Activated CD4-positive, CD25-positive, alpha-beta regulatory T cell treated with anti-CD3 and anti-CD28 coated beads, Interleukin-2, amount 50 U/mL, for 72 hours (primary cell): ENCODE measurements around the gene TARP.
A peak's percentile ranks its signal among the peaks of the same experiment; 100 is the strongest.
"Not testable (repeated sequence)": the region's sequence is repeated elsewhere in the genome, so short reads cannot be mapped to it uniquely, and the experiment has no call there.

Source experiments
- DNase-seq: peaks from one replicate; pipeline ENCODE4 v3.0.0; 2021

Gene TARP

DNA sequence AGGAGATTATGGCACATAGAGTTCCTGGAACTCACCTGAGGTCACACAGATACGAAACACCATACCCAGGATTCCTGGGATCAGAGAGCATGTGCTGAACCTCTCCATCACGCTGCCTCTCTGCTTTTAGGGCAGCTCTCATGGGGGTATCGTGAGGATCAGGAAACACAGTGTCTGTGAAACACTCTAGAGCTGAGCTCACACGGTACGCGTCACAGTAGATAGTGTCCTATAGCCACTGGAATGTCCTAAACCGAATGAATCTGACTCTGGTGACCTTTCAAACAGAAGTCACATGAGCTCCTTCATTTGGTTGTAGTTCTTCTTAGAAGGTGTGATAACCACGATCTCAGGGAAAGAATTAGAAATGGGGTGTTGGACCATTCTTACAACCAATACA is 14.3 kb downstream of the TARP start:
- DNase-seq: not testable (repeated sequence)

DNA sequence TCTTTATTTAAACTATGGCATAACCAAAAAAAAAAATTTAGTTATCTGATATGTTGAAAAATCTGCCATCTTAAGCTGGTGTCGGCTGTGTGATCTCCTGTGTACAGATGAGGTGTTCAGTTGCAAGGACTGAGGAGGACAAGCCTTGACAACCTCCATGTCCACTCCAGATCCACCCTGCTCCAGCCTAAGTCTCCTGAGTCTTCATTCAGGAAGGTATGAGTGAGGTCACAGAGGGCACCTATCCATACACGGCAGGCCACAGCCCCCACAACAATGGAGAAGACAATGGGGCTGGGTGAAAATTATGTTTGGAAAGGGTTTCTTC is 16.1 kb downstream of the TARP start:
- no peak for DNase-seq

DNA sequence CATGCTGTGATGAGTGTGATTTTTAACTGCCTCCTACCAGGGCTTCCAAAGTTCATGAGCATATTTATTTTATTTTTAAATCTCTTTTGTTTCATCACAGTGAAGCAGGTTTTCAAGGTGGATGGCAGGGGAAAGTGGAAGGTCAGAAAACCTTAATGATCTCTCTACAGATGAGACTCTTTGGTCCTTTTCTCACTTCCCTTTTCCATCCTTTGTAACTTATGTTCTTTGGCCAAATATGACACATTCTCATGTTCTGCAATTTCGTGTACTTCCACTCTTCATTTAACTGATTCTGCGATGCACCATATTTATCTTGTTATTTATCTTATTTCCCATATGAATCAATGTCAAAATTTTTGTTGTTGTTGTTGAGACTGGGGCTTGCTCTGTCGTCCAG is 23.6 kb downstream of the TARP start:
- DNase-seq: not testable (repeated sequence)

DNA sequence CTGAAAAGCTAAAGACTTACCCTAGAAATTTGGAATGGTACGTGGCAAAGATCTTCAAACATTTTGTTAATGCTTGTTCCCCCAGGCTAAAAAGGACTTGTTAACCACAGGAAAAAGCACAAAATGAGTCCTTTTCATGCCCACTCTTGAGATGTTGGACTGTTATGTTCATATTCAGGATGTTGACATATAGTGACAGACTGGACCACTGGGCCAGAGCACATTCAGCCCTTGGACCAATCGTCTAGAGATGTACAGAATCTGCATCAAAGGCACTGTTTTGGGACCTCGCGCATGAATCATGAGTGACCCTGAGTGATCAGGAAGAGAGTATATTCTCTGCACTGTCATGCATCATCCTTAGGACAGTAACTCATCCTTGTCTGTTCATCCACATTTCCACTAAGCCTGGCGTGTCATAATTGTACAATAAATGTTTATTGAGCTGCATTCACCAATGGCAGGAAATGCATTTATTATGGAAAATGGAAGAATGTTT is 25.3 kb downstream of the TARP start:
- no peak for DNase-seq

DNA sequence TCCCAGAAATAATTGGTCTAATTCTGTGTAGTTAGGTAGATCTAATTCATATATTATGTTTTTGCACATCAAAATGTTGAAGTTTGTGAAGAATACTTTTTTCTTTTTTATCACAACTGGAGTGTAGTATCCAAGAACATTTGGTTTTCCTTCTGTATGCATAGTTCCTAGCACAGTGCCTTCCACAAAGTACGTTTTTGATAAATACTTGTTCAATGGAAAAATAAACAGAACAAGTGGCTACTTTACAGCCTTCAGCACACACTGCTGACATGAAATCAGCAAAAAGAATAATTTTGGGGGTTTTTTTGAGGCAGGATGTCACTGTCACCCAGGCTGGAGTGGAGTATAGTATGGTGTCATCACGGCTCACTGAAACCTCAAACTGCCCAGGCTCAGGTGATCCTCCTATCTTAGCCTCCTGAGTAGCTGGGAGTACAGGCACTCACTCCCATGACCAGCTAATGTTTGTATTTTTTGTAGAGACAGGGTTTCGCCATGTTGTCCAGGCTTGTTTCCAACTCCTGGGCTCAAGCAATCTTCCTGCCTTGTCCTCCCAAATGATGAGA is 27.9 kb downstream of the TARP start:
- DNase-seq: no peak

DNA sequence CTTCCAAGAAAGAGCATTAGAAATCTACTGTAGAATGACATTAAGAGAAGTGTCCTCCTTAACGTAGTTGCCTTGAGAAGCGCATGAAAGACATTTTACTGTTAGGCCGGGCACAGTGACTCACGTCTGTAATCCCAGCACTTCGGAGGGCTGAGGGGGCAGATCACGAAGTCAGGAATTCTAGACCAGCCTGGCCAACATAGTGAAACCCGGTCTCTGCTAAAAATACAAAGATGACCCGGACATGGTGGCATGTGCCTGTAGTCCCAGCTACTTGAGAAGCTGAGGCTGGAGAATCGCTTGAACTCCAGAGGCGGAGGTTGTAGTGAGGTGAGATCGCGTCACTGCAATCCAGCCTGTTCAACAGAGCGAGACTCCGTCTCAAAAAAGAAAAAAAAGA is 28.9 kb downstream of the TARP start:
- DNase-seq: no peak

DNA sequence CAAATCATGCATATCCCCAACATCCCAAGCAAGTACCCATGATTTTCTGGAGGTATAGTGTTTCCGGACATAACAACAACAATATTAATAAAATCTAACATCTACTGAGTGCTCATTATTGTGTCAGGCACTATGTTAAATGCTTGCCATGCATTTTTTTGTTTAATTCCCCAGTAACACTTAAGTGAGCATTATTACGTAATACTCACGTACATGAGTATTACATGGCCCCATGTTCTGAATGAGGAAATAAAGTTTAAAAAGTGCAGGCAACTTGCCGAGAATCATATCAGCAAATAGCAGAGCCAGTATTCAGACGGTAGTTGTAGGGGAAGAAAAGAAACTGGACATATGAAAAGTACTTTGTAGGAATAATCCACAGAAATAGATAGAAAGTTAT is 30.1 kb downstream of the TARP start:
- not testable (repeated sequence) for DNase-seq

DNA sequence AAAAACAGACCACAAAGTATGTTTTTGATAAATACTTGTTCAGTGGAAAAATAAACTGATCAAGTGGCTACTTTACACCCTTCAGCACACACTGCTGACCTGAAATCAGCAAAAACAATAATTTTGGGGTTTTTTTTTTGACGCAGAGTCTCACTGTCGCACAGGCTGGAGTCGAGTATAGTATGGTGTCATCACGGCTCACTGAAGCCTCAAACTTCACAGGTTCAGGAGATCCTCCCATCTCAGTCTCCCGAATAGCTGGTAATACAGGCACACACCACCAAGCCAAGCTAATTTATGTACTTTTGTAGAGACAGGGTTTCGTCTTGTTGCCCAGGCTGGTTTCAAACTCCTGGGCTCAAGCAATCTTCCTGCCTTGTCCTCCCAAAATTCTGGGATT is 30.6 kb downstream of the TARP start:
- DNase-seq: no peak

DNA sequence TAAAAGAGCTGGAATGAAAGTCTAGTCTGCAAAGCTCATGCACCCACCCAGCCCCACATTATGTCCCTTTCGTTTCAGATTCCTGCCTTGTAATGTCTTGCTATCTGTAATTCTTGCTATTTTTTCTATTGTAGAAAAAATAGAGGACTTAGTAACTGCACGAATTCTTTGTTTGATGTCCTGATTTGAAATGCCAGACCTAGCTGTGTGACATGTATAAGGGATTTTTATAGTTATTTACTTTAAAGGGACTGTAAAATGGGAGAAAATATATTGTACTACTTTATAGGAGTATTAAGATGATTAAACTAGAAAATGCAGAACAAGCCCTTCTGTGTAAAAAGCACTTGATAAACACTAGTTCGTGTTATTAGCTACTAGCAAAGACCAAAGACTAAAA is 32.4 kb downstream of the TARP start:
- DNase-seq: no peak

DNA sequence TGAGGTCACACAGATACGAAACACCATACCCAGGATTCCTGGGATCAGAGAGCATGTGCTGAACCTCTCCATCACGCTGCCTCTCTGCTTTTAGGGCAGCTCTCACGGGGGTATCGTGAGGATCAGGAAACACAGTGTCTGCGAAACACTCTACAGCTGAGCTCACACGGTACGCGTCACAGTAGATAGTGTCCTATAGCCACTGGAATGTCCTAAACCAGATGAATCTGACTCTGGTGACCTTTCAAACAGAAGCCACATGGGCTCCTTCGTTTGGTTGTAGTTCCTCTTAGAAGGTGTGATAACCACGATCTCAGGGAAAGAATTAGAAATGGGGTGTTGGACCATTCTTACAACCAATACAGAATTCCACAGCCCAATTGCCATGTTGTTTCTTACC is 34.3 kb downstream of the TARP start:
- DNase-seq: not testable (repeated sequence)

DNA sequence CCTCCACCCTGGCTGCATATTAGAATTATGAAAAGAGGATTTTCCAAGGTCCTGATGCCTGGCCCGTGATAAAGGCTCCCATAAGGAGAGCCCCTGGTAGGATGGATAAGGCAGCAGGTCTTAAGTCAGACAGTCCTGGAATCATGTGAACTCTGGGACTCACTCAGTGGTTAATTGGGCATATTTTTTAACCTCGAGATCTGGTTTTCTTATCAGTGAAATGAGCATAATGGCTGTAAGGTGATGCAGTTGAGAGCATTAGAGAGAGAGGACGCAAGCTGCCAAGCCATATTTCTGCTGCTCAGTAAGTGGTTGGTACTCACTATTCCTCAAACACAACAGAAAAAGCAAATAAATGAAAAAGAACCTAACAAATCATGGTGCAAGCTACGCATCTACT is 37.8 kb downstream of the TARP start:
- DNase-seq: no peak

DNA sequence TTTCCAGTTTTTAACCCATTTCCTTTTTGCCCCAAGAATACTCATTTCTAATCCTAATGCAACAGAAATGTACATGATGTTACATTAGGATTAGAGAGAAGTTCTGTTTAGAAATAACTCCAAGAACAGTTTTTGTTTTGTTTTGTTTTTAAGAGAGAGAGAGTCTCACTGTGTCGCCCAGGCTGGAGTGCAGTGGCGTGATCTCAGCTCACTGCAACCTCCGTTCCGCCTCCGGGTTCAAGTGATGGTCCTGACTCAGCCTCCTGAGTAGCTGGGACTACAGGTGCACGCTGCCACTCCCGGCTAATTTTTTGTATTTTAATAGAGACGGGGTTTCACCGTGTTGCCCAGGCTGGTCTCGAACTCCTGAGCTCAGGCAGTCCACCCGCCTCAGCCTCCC is 38.7 kb downstream of the TARP start:
- DNase-seq: not testable (repeated sequence)

DNA sequence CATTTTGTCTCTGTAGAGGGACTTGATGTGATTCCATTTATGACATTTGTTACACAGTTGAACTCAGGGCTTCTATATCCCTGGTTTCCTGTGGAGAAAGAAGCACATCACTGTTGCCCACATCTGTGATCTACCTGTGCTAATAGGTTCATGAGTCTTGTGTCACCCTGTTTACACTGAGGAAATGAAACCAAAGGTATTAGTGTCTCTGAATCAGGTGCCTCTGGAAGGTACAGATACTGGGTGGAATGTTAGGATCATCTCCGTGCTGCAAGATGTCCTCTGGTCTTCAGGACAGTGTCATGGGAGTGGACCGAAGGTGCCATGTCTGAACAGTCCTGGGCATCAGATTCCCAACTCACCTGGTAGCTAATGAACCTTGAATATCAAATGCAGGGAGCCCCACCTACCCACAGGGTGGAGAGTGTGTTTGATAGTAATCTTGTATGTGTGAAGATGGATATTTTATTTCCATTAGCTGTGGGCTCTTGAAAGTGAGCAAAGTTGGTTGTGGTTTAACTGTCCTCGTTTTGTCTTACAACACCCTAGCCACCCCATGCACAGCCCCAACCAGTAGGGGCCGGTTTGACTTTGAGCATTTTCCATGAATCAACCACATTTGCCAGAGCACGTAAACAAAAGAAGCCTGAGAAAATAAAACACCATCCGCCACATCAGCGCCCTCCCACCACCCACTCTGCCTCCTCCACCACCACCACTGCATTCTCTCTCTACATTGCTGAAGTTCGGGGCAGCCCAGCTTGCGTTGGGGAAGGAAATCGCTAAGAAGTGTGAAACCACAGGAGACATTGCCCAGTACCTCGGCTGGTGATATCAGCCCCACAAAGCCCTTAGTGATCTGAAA is 40.7 kb downstream of the TARP start:
- DNase-seq: peak; percentile 50

DNA sequence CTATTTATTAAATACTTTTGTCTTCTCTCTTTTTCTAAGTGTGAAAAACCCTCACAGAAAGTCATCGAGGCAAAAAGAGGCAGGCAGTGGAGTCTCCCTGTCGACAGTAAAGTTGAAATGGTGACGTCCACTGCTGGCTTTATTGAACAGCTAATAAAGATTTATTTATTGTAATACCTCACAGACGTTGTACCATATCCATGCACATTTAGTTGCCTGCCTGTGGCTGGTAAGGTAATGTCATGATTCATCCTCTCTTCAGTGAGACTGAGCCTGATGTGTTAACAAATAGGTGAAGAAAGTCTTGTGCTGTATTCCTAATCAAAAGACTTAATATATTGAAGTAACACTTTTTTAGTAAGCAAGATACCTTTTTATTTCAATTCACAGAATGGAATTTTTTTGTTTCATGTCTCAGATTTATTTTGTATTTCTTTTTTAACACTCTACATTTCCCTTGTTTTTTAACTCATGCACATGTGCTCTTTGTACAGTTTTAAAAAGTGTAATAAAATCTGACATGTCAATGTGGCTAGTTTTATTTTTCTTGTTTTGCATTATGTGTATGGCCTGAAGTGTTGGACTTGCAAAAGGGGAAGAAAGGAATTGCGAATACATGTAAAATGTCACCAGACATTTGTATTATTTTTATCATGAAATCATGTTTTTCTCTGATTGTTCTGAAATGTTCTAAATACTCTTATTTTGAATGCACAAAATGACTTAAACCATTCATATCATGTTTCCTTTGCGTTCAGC is 43.4 kb downstream of the TARP start:
- DNase-seq: no peak

DNA sequence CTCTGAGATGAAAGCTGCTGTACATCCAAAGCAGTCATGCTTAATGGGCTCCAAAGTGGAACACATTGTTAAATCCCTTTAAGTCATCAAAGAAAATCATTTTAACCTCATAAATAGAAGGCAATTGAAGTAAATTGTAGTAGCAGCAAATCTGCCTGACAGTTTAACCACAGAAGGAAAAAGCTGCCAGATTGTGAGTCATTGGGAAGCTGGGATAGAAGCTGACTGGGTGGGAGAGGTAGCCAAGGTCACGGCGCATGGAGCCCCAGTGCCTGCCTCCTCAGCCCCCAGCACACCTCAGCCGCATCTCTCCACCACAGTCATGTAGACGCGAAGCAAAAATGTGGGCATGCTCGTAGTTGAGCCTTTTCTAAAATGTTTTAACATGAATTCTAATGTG is 44.0 kb downstream of the TARP start:
- DNase-seq: no peak

DNA sequence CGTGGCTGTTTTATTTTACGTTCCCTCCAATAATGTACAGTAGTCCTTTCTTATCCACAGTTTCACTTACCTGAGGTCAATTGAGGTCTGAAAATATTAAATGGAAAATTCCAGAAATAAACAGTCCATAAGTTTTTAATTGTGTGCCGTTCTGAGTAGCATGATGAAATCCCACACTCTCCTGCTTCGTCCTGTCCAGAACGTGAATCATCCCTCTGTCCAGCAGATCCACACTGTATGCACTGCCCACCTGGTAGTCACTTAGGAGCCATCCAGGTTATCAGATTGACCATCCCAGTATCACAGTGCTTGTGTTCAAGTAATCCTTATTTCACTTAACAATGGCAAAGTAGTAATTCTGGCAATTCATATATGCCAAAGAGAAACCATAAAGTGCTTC is 49.0 kb downstream of the TARP start:
- no peak for DNase-seq

DNA sequence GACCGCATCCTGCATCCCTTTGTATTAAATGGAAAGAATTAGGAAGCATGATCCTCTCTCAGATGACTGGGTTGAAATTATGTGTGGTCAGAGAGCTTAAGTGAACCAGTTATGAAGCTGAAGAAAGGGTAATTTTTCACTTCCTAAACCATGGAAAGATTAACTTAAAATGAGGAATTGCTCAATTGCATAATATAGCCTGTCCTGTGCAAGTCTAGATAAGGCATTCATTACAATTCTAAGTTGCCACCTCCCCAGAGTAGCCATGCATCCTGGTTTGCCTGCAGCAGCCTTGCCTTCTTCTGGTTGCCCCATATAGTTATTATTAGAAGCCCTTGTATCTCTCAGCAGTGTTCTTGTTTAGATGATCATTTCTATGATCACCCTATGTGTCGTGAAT is 50.1 kb downstream of the TARP start:
- no peak for DNase-seq

DNA sequence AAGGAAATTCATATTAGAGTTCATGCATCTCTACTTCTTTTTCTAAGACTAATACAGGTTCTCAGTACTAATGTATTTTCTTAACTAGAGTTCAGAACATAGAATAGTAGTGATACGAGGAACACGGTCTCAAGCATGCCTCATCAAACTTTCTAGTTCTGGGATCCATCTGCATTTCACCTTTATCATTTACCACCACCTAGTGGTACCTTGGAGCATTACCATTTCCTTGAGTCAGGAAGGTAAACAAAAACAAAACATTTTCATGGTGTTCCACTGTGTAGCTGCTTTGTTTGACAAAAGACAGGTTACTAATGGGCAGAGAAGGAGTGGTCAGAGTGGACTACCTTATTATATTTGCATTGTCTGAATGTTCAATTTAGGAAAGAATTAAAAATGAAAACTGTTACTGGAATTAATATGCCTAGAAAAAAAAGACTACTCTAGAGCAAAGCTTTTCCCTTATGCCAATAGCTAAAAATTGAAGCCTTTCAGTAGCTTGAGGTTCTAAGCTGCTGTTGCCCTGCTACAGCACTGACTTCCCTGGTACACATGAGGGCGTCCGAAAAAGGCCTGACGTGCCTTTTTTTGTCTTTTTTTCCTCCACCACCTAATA is 50.8 kb downstream of the TARP start:
- no peak for DNase-seq

DNA sequence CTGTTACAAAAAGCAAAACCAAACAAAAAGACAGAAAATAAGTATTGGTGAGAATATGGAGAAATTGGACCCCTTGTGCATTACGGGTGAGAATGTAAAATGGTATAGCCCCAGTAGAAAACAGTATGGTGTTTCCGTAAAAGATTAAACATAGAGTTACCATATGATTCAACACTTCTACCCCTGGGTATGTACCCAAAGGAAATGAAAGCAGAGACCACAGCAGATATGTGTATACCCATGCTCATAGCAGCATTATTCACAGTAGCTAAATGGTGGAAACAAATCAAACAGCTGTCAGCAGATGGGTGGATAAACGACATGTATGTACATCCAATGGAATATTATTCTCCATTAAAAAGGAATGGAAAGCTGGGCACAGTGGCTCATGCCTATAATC is 53.0 kb downstream of the TARP start:
- no peak for DNase-seq

DNA sequence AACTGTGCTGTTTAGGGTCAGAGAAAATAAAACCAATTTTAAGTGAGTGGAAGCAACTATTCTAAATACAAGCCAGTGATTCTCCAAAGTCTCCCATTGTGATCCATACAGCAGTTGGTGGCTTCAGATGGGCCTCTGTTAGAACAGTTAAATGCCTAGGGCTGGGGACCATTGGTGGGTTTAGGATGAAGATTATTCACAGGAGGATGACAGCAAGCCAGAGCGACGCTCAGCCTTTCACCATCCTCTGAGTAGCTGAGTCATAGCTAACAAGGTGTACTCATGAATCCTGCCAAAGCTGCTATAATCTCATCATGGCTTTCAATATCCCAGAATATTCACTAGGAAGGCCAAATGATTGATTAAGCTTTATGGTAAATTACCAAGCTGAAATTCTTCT is 55.8 kb downstream of the TARP start:
- no peak for DNase-seq

DNA sequence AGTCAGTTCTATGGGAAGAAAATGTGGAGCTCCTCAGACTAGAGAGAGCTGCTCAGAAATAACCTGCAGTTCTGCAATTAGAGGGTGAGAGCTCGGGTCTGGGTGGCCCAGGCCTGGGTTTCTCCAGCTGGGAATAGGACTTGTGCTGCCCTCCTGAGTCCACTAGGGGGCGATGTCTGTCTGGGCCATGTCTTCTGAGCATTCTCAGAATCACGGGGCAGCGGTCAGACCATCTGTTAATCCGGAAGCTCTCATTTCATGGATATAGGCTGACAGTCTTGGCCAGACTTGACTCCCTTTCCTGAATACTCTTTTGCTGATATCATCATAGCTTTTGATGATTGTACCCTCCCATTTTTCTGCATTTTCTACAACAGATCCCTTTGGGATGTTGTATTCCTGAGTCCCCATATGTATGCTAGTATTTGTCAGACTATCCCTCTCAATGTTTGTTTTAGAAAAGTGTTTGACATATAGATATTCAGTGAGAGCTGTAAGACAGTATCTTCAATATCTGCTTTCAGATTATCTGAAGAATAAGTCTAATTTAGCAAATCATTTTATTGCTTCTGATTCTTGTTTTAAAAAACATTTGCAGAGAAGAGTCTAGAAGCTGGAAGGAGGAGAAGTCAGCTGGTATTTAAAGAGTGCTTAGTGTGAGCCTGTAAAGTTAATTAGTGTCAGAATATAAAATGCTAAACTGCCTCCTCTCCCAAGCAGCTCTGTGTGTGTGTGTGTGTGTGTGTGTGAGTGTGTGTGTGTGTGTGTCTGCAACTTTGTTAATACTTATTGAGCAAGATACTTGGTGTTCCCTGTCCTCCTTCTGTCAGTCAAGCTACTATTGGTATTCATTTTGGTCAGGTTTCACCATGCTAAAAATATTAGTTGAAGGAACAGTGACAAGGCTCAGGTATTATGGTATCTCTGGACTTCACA is 57.4 kb downstream of the TARP start:
- peak; percentile 68 for DNase-seq

DNA sequence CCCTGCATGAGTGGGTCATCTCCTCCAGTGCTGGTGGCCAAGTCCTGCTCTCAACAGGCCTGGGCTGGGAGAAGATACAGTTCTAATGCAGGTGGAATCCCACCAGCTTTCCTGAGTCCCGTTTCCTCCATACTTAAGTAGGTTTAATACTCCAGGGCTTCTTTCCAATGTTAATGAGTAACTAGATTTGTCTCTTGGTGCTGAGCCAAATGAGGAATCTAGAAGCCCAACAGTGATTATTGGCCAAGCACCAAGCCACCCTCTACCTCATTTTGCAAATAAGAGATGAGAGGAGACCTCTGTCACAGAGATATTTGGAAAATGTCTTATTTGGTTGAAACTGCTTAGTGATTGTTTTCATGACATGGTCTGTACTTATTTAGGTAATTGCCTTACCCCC is 58.3 kb downstream of the TARP start:
- no peak for DNase-seq
